Keratinocyte (primary cell): ENCODE results near the gene TSPAN8. TPM values are rescaled to one million over a fixed set of nuclear protein-coding genes. Genes with fewer than 3 reads are reported as not detected.

ENCODE experiments used
- DNase-seq: peaks from one replicate; pipeline ENCODE4 v3.0.0-alpha.2; 2011; ENCODE audit warnings: low read depth, missing footprints, low spot score
- FAIRE-seq: peaks from 2 replicates; lab custom pipeline; 2011; peaks lifted over from hg19 to GRCh38; lab: Jason Lieb, UNC
- H2AFZ ChIP-seq: 2 replicates; pipeline ENCODE4 v1.6.0; 2012; ENCODE audit warnings: low read length, control low read depth, inconsistent platforms; ENCODE audit not compliant: control insufficient read depth
- H3K27ac ChIP-seq: 2 replicates; pipeline ENCODE4 v1.5.1; 2011; ENCODE audit warnings: low read length; ENCODE audit not compliant: control insufficient read depth, insufficient read depth
- H3K27me3 ChIP-seq: 3 replicates; pipeline ENCODE4 v1.6.0; 2011; ENCODE audit warnings: low read length; ENCODE audit not compliant: control insufficient read depth, insufficient read depth; ENCODE audit errors: extremely low read depth
- H3K36me3 ChIP-seq, 2 experiments: 2 replicates in 1 of 2; 3 replicates in 1 of 2; pipeline ENCODE4 v1.5.1; 2011; ENCODE audit warnings: low read length in 2 of 2, mild to moderate bottlenecking in 1 of 2; ENCODE audit not compliant: control insufficient read depth in 2 of 2, insufficient read depth in 2 of 2; ENCODE audit errors: extremely low read depth in 1 of 2
- H3K4me1 ChIP-seq: 3 replicates; pipeline ENCODE4 v1.5.1; 2011; ENCODE audit warnings: low read length; ENCODE audit not compliant: control insufficient read depth, insufficient read depth; ENCODE audit errors: extremely low read depth
- H3K4me2 ChIP-seq: 3 replicates; pipeline ENCODE4 v1.6.0; 2011; ENCODE audit warnings: low read depth, low read length; ENCODE audit not compliant: control insufficient read depth, insufficient read depth; ENCODE audit errors: extremely low read depth
- H3K4me3 ChIP-seq, 3 experiments: fragments of 200-600 bp in 1 of 3; sonication (generic) in 1 of 3; 2 replicates in 2 of 3; 3 replicates in 1 of 3; pipeline ENCODE4 v1.5.1; 2011 to 2016; ENCODE audit warnings: low read length in 3 of 3, mild to moderate bottlenecking in 3 of 3, control low read depth in 2 of 3, inconsistent platforms in 1 of 3, low read depth in 1 of 3, mixed read lengths in 1 of 3, mixed run types in 1 of 3, moderate library complexity in 1 of 3; ENCODE audit not compliant: control insufficient read depth in 2 of 3, insufficient read depth in 2 of 3; ENCODE audit errors: extremely low read depth in 1 of 3
- H3K79me2 ChIP-seq: 2 replicates; pipeline ENCODE4 v1.6.0; 2012; ENCODE audit warnings: low read length; ENCODE audit not compliant: control insufficient read depth, insufficient read depth
- H3K9ac ChIP-seq: 3 replicates; pipeline ENCODE4 v1.6.0; 2011; ENCODE audit warnings: low read length; ENCODE audit not compliant: control insufficient read depth, insufficient read depth; ENCODE audit errors: extremely low read depth
- H3K9me1 ChIP-seq: 3 replicates; pipeline ENCODE4 v1.6.0; 2011; ENCODE audit warnings: low read length; ENCODE audit not compliant: control insufficient read depth, insufficient read depth; ENCODE audit errors: extremely low read depth
- H3K9me3 ChIP-seq: 2 replicates; pipeline ENCODE4 v1.5.1; 2012; ENCODE audit warnings: low read depth, low read length; ENCODE audit not compliant: control insufficient read depth
- H4K20me1 ChIP-seq: 3 replicates; pipeline ENCODE4 v1.6.0; 2011; ENCODE audit warnings: low read length; ENCODE audit not compliant: control insufficient read depth, insufficient read depth; ENCODE audit errors: extremely low read depth
- EZH2 ChIP-seq: IDR thresholded peaks from one replicate; pipeline ENCODE4 v1.6.1; 2012; ENCODE audit warnings: inconsistent platforms, mild to moderate bottlenecking, low read length, moderate library complexity
- dilution Hi-C: fragments of 300-500 bp; cut with MboI; formaldehyde crosslinking; loops from one replicate; pipeline ENCODE4 v1.7.0; 2020; ENCODE audit warnings: low sequenced_read_pairs; ENCODE audit not compliant: extremely low pct_ligation_motif_present
- polyA plus RNA-seq, 5 experiments: library from polyadenylated mRNA; depleted of rRNA in 3 of 5; stranded (reverse) in 3 of 5; stranded (forward) in 1 of 5; unstranded in 1 of 5; fragments of >200 nt; gene quantifications; 1 replicate in 1 of 5; 2 replicates in 3 of 5; 3 replicates in 1 of 5; pipeline versions ENCODE4 v1.2.1 to v1.2.3, GENCODE V29; 2011 to 2012; ENCODE audit warnings: missing spikeins in 2 of 5, low read depth in 1 of 5, low replicate concordance in 1 of 5
- TF ChIP-seq, protein P1 (sequence below), 3 experiments: IDR thresholded peaks in 1 of 3; conservative IDR thresholded peaks in 1 of 3; optimal IDR thresholded peaks in 1 of 3; 2 replicates in 2 of 3; 3 replicates in 1 of 3; pipeline versions ENCODE3 to v1.5.1; 2011; ENCODE audit warnings: low read length in 3 of 3, mild to moderate bottlenecking in 3 of 3, moderate library complexity in 2 of 3, control low read depth in 1 of 3, inconsistent platforms in 1 of 3; ENCODE audit not compliant: insufficient read depth in 2 of 3; ENCODE audit errors: extremely low read depth in 1 of 3

The TSPAN8 gene
- polyA plus RNA-seq, 1 donor (not counting 4 experiments of a cell fraction or from before 2014, with no cell fraction given), result not detected

DNA sequence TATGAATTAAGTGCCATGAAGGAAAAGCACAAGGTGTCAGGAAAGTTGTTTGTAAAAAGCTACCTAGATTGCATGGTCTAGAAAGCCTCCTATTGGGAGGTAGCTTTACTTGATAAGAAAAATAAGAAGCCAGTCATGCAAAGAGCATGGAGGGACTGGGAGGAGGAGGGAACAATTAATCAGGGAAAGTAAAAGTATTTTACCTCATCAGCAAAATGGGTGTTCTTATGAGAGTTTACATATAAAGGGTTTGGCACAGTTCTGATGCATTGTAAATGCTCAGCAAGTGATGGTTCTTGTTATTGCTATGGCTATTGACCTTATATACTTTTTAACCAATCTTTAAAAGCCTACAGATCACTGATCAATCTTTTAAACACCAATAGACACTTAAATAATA lies 17.0 kb upstream of the TSPAN8 start:
- TF ChIP-seq EZH2, result no peak
- TF ChIP-seq, protein P1, sequence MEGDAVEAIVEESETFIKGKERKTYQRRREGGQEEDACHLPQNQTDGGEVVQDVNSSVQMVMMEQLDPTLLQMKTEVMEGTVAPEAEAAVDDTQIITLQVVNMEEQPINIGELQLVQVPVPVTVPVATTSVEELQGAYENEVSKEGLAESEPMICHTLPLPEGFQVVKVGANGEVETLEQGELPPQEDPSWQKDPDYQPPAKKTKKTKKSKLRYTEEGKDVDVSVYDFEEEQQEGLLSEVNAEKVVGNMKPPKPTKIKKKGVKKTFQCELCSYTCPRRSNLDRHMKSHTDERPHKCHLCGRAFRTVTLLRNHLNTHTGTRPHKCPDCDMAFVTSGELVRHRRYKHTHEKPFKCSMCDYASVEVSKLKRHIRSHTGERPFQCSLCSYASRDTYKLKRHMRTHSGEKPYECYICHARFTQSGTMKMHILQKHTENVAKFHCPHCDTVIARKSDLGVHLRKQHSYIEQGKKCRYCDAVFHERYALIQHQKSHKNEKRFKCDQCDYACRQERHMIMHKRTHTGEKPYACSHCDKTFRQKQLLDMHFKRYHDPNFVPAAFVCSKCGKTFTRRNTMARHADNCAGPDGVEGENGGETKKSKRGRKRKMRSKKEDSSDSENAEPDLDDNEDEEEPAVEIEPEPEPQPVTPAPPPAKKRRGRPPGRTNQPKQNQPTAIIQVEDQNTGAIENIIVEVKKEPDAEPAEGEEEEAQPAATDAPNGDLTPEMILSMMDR (optimal IDR thresholded peaks at IDR 0.05 in 1 of 3, IDR thresholded peaks at IDR 0.05 in 1 of 3, conservative IDR thresholded peaks at IDR 0.05 in 1 of 3; ENCODE audit: extremely low read depth in 1 of 3, insufficient read depth in 2 of 3, low read length in 3 of 3), result no peak
- Histone ChIP-seq H4K20me1 (no peaks in the 10 kb centered on the region), H3K9ac (no peak overlapping the region), H3K27me3 (no peaks in the 10 kb centered on the region), H3K9me3 (no peaks in the 10 kb centered on the region), H3K4me1 (no peaks in the 10 kb centered on the region), H3K4me3 (no peak overlapping the region), H2AFZ (no peak overlapping the region), H3K4me2 (no peak overlapping the region), H3K9me1 (no peaks in the 10 kb centered on the region), H3K36me3 (no peaks in the 10 kb centered on the region), H3K79me2 (no peaks in the 10 kb centered on the region), H3K27ac (no peak overlapping the region)
- DNase-seq (no peak), FAIRE-seq (no peak)
- dilution Hi-C loops, result no loop called here

DNA sequence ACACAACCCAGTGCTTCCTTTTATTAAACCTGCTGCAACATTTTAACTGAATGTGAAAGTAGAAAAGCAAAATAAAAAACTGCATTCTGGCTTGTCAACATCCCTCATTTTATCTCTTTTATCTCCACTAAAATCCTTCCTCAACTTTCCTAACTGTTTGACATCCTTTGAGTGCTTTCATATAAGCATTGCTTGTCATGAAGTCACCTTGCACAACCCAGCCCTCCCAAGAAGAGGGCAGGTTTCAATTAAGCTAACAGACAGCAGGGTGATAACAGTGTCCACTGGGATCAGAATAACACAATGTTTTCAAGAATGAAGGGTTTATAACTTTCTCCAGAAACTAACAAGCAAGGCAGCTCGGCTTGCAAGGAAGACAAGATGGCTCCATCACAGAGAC lies 16.3 kb upstream of the TSPAN8 start:
- Histone ChIP-seq H3K9ac (no peak overlapping the region), H3K27ac (no peak overlapping the region), H3K27me3 (no peaks in the 10 kb centered on the region), H4K20me1 (no peaks in the 10 kb centered on the region), H2AFZ (no peak overlapping the region), H3K4me3 (no peak overlapping the region), H3K4me2 (no peak overlapping the region), H3K79me2 (no peaks in the 10 kb centered on the region), H3K9me3 (no peaks in the 10 kb centered on the region), H3K9me1 (no peaks in the 10 kb centered on the region), H3K4me1 (no peaks in the 10 kb centered on the region), H3K36me3 (no peaks in the 10 kb centered on the region)
- TF ChIP-seq, protein P1 (optimal IDR thresholded peaks at IDR 0.05 in 1 of 3, IDR thresholded peaks at IDR 0.05 in 1 of 3, conservative IDR thresholded peaks at IDR 0.05 in 1 of 3; ENCODE audit: extremely low read depth in 1 of 3, insufficient read depth in 2 of 3, low read length in 3 of 3), result no peak
- no peak for TF ChIP-seq EZH2
- FAIRE-seq (no peak), DNase-seq (no peak)
- dilution Hi-C loops, result no loop called here
